WTC11 (cell line): Measurements from ENCODE around the gene SUSD6. TPM values are rescaled to one million over a fixed set of nuclear protein-coding genes. Genes with fewer than 3 reads are reported as not detected.

ENCODE experiments used
- ATAC-seq: fragments of 200-7000 bp; cut with Tn5 transposase; 2 replicates; pipeline ENCODE4 v1.10.0; 2021; ENCODE audit warnings: mild to moderate bottlenecking, moderate library complexity
- CTCF ChIA-PET: fragments of 300-600 bp; sonication (Branson Sonifier 250); formaldehyde crosslinking; loops from one replicate; lab custom pipeline; 2021; ENCODE audit warnings: antibody characterized with exemption; lab: Charles Lee
- POLR2A ChIA-PET: fragments of 350-600 bp; sonication (Branson Sonifier 250); formaldehyde crosslinking; loops from one replicate; lab custom pipeline; 2021; ENCODE audit warnings: antibody characterized with exemption; lab: Charles Lee
- DNase-seq: peaks from one replicate; pipeline ENCODE4 v3.0.0; 2021; ENCODE audit warnings: low spot score
- H3K27ac Mint-ChIP-seq: 2 replicates; pipeline ENCODE4 v1.8.0; 2021; ENCODE audit warnings: mixed read lengths
- H3K27me3 Mint-ChIP-seq: 2 replicates; pipeline ENCODE4 v1.8.0; 2021; ENCODE audit warnings: low read depth, mild to moderate bottlenecking, moderate library complexity, mixed read lengths
- H3K36me3 Mint-ChIP-seq: 2 replicates; pipeline ENCODE4 v1.8.0; 2021; ENCODE audit warnings: mixed read lengths
- H3K4me1 Mint-ChIP-seq: 2 replicates; pipeline ENCODE4 v1.8.0; 2022; ENCODE audit warnings: mixed read lengths
- H3K4me3 Mint-ChIP-seq: 2 replicates; pipeline ENCODE4 v1.8.0; 2021; ENCODE audit warnings: mild to moderate bottlenecking, moderate library complexity, mixed read lengths
- H3K9me3 Mint-ChIP-seq: 2 replicates; pipeline ENCODE4 v1.8.0; 2021; ENCODE audit warnings: mixed read lengths
- CBFB ChIP-seq: sonication (generic); formaldehyde crosslinking; IDR thresholded peaks from 2 replicates; pipeline ENCODE4 v1.8.1; 2022; ENCODE audit warnings: mild to moderate bottlenecking, low read depth, missing genetic modification reagents
- CREB1 ChIP-seq: sonication (generic); formaldehyde crosslinking; IDR thresholded peaks from 2 replicates; pipeline ENCODE4 v1.8.0; 2023; ENCODE audit warnings: mild to moderate bottlenecking, missing genetic modification reagents
- ETV6 ChIP-seq: sonication (generic); formaldehyde crosslinking; IDR thresholded peaks from 2 replicates; pipeline ENCODE4 v1.8.1; 2022; ENCODE audit warnings: mild to moderate bottlenecking, missing genetic modification reagents
- JAZF1 ChIP-seq: fragments of 250-450 bp; sonication (Bioruptor Pico); IDR thresholded peaks from 2 replicates; pipeline ENCODE4 v1.9.0; 2021; ENCODE audit warnings: moderate library complexity, mild to moderate bottlenecking, inconsistent platforms
- NFATC4 ChIP-seq: fragments of 250-450 bp; sonication (Bioruptor Pico); IDR thresholded peaks from 2 replicates; pipeline ENCODE4 v1.9.0; 2021; ENCODE audit warnings: mild to moderate bottlenecking
- OVOL2 ChIP-seq: fragments of 250-450 bp; sonication (Bioruptor Pico); IDR thresholded peaks from 2 replicates; pipeline ENCODE4 v1.9.0; 2021; ENCODE audit warnings: mild to moderate bottlenecking, borderline replicate concordance
- RORB ChIP-seq: fragments of 250-450 bp; sonication (Bioruptor Pico); IDR thresholded peaks from 2 replicates; pipeline ENCODE4 v1.9.0; 2021; ENCODE audit warnings: mild to moderate bottlenecking
- TEAD1 ChIP-seq: sonication (generic); formaldehyde crosslinking; IDR thresholded peaks from 2 replicates; pipeline ENCODE4 v1.8.0; 2022; ENCODE audit warnings: mild to moderate bottlenecking, missing genetic modification reagents
- ZNF317 ChIP-seq: sonication (generic); formaldehyde crosslinking; IDR thresholded peaks from 2 replicates; pipeline ENCODE4 v1.8.1; 2023; ENCODE audit warnings: low read depth, mild to moderate bottlenecking, moderate library complexity, missing genetic modification reagents, borderline replicate concordance
- ZNF423 ChIP-seq: fragments of 250-450 bp; sonication (Bioruptor Pico); IDR thresholded peaks from 2 replicates; pipeline ENCODE4 v2.1.2; 2022; ENCODE audit warnings: mild to moderate bottlenecking, moderate library complexity
- total RNA-seq: library from RNA; stranded (reverse); gene quantifications from 3 replicates; pipeline ENCODE4 v1.2.3, GENCODE V29; 2021
- TF ChIP-seq, protein P1 (sequence below): fragments of 250-450 bp; sonication (Bioruptor Pico); IDR thresholded peaks from 2 replicates; pipeline ENCODE4 v1.9.0; 2021; ENCODE audit warnings: moderate library complexity, mild to moderate bottlenecking, inconsistent platforms, borderline replicate concordance
- TF ChIP-seq, protein P2 (sequence below): sonication (generic); formaldehyde crosslinking; IDR thresholded peaks from 2 replicates; pipeline ENCODE4 v1.8.1; 2023; ENCODE audit warnings: mild to moderate bottlenecking, missing genetic modification reagents, moderate library complexity
- TF ChIP-seq, protein P3 (sequence below): sonication (generic); formaldehyde crosslinking; IDR thresholded peaks from 2 replicates; pipeline ENCODE4 v1.8.0; 2022; ENCODE audit warnings: mild to moderate bottlenecking, missing genetic modification reagents
- TF ChIP-seq, protein P4 (sequence below): sonication (generic); formaldehyde crosslinking; IDR thresholded peaks from 2 replicates; pipeline ENCODE4 v1.8.0; 2022; ENCODE audit warnings: mild to moderate bottlenecking, missing genetic modification reagents
- TF ChIP-seq, protein P5 (sequence below): sonication (generic); formaldehyde crosslinking; IDR thresholded peaks from 2 replicates; pipeline ENCODE4 v1.8.1; 2023; ENCODE audit warnings: mild to moderate bottlenecking, missing genetic modification reagents
- TF ChIP-seq, protein P6 (sequence below): sonication (generic); formaldehyde crosslinking; IDR thresholded peaks from 2 replicates; pipeline ENCODE4 v1.8.1; 2022; ENCODE audit warnings: low read depth, missing genetic modification reagents, borderline replicate concordance

The SUSD6 gene
- total RNA-seq, 1 experiment from 2014 or later: 10.1 TPM

DNA sequence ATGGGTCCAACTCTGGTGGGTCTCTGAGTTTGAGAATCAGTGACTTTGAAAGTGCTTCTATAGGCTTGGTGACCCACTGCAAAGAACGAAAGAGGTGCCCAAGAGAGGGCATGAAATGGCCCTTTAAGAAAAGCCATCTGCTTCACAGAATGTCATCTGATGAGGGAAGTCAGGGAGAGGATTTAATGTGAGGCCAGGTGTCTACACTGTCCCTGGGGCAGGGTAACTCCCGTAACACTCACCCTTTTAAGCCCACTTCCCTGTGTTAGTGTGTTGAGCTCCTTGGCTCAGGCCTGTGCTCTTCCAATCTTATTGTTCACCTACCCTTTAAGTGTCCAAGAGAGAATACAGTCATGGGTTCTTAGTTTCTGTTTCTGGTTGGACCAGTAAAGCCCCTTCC lies 139.1 kb downstream of the SUSD6 start:
- Mint-ChIP-seq H3K36me3 (peaks cover 2% of the 10 kb centered on the region; the same call in 1 of the 2 replicates), H3K4me1 (peaks cover 15% of the 10 kb centered on the region), H3K4me3 (no peak overlapping the region), H3K27ac (no peak overlapping the region), H3K27me3 (no peaks in the 10 kb centered on the region), H3K9me3 (peaks cover 11% of the 10 kb centered on the region; the same call in 1 of the 2 replicates)
- POLR2A ChIA-PET: no interaction called here
- no peak for TF ChIP-seq CREB1
- TF ChIP-seq, protein P1, sequence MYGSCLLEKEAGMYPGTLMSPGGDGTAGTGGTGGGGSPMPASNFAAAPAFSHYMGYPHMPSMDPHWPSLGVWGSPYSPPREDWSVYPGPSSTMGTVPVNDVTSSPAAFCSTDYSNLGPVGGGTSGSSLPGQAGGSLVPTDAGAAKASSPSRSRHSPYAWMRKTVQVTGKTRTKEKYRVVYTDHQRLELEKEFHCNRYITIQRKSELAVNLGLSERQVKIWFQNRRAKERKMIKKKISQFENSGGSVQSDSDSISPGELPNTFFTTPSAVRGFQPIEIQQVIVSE (CRISPR knock-in tag): no peak
- TF ChIP-seq ETV6 (CRISPR knock-in tag): no peak
- no peak for TF ChIP-seq CBFB
- TF ChIP-seq OVOL2 (CRISPR knock-in tag): no peak
- no peak for TF ChIP-seq ZNF317
- TF ChIP-seq, protein P2, sequence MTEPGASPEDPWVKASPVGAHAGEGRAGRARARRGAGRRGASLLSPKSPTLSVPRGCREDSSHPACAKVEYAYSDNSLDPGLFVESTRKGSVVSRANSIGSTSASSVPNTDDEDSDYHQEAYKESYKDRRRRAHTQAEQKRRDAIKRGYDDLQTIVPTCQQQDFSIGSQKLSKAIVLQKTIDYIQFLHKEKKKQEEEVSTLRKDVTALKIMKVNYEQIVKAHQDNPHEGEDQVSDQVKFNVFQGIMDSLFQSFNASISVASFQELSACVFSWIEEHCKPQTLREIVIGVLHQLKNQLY (CRISPR knock-in tag): no peak
- TF ChIP-seq, protein P3, sequence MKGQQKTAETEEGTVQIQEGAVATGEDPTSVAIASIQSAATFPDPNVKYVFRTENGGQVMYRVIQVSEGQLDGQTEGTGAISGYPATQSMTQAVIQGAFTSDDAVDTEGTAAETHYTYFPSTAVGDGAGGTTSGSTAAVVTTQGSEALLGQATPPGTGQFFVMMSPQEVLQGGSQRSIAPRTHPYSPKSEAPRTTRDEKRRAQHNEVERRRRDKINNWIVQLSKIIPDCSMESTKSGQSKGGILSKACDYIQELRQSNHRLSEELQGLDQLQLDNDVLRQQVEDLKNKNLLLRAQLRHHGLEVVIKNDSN: no peak
- TF ChIP-seq, protein P4, sequence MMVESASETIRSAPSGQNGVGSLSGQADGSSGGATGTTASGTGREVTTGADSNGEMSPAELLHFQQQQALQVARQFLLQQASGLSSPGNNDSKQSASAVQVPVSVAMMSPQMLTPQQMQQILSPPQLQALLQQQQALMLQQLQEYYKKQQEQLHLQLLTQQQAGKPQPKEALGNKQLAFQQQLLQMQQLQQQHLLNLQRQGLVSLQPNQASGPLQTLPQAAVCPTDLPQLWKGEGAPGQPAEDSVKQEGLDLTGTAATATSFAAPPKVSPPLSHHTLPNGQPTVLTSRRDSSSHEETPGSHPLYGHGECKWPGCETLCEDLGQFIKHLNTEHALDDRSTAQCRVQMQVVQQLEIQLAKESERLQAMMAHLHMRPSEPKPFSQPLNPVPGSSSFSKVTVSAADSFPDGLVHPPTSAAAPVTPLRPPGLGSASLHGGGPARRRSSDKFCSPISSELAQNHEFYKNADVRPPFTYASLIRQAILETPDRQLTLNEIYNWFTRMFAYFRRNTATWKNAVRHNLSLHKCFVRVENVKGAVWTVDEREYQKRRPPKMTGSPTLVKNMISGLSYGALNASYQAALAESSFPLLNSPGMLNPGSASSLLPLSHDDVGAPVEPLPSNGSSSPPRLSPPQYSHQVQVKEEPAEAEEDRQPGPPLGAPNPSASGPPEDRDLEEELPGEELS: no peak
- no peak for TF ChIP-seq NFATC4 (CRISPR knock-in tag)
- TF ChIP-seq, protein P5, sequence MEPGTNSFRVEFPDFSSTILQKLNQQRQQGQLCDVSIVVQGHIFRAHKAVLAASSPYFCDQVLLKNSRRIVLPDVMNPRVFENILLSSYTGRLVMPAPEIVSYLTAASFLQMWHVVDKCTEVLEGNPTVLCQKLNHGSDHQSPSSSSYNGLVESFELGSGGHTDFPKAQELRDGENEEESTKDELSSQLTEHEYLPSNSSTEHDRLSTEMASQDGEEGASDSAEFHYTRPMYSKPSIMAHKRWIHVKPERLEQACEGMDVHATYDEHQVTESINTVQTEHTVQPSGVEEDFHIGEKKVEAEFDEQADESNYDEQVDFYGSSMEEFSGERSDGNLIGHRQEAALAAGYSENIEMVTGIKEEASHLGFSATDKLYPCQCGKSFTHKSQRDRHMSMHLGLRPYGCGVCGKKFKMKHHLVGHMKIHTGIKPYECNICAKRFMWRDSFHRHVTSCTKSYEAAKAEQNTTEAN: no peak
- no peak for TF ChIP-seq TEAD1
- TF ChIP-seq, protein P6, sequence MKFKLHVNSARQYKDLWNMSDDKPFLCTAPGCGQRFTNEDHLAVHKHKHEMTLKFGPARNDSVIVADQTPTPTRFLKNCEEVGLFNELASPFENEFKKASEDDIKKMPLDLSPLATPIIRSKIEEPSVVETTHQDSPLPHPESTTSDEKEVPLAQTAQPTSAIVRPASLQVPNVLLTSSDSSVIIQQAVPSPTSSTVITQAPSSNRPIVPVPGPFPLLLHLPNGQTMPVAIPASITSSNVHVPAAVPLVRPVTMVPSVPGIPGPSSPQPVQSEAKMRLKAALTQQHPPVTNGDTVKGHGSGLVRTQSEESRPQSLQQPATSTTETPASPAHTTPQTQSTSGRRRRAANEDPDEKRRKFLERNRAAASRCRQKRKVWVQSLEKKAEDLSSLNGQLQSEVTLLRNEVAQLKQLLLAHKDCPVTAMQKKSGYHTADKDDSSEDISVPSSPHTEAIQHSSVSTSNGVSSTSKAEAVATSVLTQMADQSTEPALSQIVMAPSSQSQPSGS: no peak
- TF ChIP-seq RORB (CRISPR knock-in tag): no peak
- no peak for TF ChIP-seq JAZF1 (CRISPR knock-in tag)
- CTCF ChIA-PET: interaction anchor here (1.1 kb wide), 1 partner anchor 171 kb away, joined by 3 read pairs; no protein-coding TSS in a partner anchor
- no peak for DNase-seq
- no peak for ATAC-seq

DNA sequence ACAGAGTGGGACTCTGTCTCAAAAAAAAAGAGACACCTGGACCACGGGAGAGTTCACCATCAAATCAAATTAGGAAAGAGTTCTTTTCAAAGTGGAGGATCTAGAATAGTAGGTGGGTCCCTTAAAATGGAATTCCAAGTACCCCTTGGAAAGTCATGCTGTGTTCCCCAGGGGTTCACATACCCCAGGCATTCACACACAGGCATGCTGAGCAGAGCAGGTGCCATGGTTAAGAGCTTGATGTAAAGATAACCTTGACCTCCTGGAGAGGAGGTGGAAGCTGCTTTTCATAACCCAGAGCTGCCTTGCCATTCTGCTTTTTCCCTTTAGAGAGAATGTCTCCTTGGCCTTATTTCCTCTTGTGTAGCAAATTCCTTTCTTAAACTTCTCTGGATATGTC lies 141.4 kb downstream of the SUSD6 start:
- peaks cover 10% of the 10 kb centered on the region for H3K4me1 Mint-ChIP-seq
- TF ChIP-seq, protein P1 (CRISPR knock-in tag): no peak
- TF ChIP-seq ZNF423 (CRISPR knock-in tag): peak; percentile 98
- no peaks in the 10 kb centered on the region for H3K27me3 Mint-ChIP-seq
- CTCF ChIA-PET: interaction anchor here (0.7 to 1.7 kb wide), 6 partner anchors 22 to 503 kb away, joined by 3 to 8 read pairs (median 5); no protein-coding TSS in a partner anchor
- no peak overlapping the region for H3K27ac Mint-ChIP-seq
- no peak; the same call in 1 of the 2 replicates for ATAC-seq
- no peak overlapping the region for H3K4me3 Mint-ChIP-seq
- 0 out of 2 replicates have a peak, but pooled peaks cover 5% of the 10 kb centered on the region for H3K9me3 Mint-ChIP-seq
- H3K36me3 Mint-ChIP-seq: no peaks in the 10 kb centered on the region
- no peak for DNase-seq
- POLR2A ChIA-PET: no interaction called here
